Measurements from ENCODE around the gene ATCAY.
A peak's percentile ranks its signal among the peaks of the same experiment; 100 is the strongest.

Gene ATCAY

GRCh38 chr19:3839941-3840340 is 40.5 kb upstream of the ATCAY start:
- H3K4me1 ChIP-seq (ENCODE audit: control insufficient read depth, insufficient read depth, low read length), result no peaks in the 10 kb centered on the region
- no peak overlapping the region for H3K4me3 ChIP-seq (ENCODE audit: low read length)
- peaks cover 47% of the 10 kb centered on the region for H3K27me3 ChIP-seq (replicated peaks; ENCODE audit: control insufficient read depth, insufficient read depth, low read length)
- H3K9ac ChIP-seq (ENCODE audit: low read length), result no peak overlapping the region
- no peak for DNase-seq (ENCODE audit: low read depth)
- H3K9me3 ChIP-seq (ENCODE audit: control insufficient read depth, low read length), result no peaks in the 10 kb centered on the region
- H3K36me3 ChIP-seq (ENCODE audit: control insufficient read depth, insufficient read depth, low read length, severe bottlenecking), result no peaks in the 10 kb centered on the region

- H3K9me3 ChIP-seq (ENCODE audit: control insufficient read depth, low read length), result no peaks in the 10 kb centered on the region
- no peaks in the 10 kb centered on the region for H3K36me3 ChIP-seq (ENCODE audit: control insufficient read depth, insufficient read depth, low read length, severe bottlenecking)
- H3K4me3 ChIP-seq (ENCODE audit: low read length), result no peak overlapping the region
- H3K27me3 ChIP-seq (replicated peaks; ENCODE audit: control insufficient read depth, insufficient read depth, low read length), result peaks cover 46% of the 10 kb centered on the region
- DNase-seq (ENCODE audit: low read depth), result no peak
- no peak overlapping the region for H3K9ac ChIP-seq (ENCODE audit: low read length)
- no peaks in the 10 kb centered on the region for H3K4me1 ChIP-seq (ENCODE audit: control insufficient read depth, insufficient read depth, low read length)
These were observed 39.7 kb upstream of the ATCAY start for GRCh38 chr19:3840804-3841203.

- no peak for DNase-seq (ENCODE audit: low read depth)
- H3K9ac ChIP-seq (ENCODE audit: low read length), result no peak overlapping the region
- peaks cover 58% of the 10 kb centered on the region for H3K27me3 ChIP-seq (replicated peaks; ENCODE audit: control insufficient read depth, insufficient read depth, low read length)
- H3K9me3 ChIP-seq (ENCODE audit: control insufficient read depth, low read length), result peaks cover 9% of the 10 kb centered on the region
- no peaks in the 10 kb centered on the region for H3K4me1 ChIP-seq (ENCODE audit: control insufficient read depth, insufficient read depth, low read length)
- no peaks in the 10 kb centered on the region for H3K36me3 ChIP-seq (ENCODE audit: control insufficient read depth, insufficient read depth, low read length, severe bottlenecking)
- H3K4me3 ChIP-seq (ENCODE audit: low read length), result no peak overlapping the region
These were observed 37.5 kb upstream of the ATCAY start for GRCh38 chr19:3842948-3843347.

- peaks cover 9% of the 10 kb centered on the region for H3K9me3 ChIP-seq (ENCODE audit: control insufficient read depth, low read length)
- no peaks in the 10 kb centered on the region for H3K36me3 ChIP-seq (ENCODE audit: control insufficient read depth, insufficient read depth, low read length, severe bottlenecking)
- no peaks in the 10 kb centered on the region for H3K4me1 ChIP-seq (ENCODE audit: control insufficient read depth, insufficient read depth, low read length)
- peaks cover 50% of the 10 kb centered on the region for H3K27me3 ChIP-seq (replicated peaks; ENCODE audit: control insufficient read depth, insufficient read depth, low read length)
- H3K9ac ChIP-seq (ENCODE audit: low read length), result no peak overlapping the region
- H3K4me3 ChIP-seq (ENCODE audit: low read length), result no peak overlapping the region
- DNase-seq (ENCODE audit: low read depth), result peak; percentile 80
These were observed 35.9 kb upstream of the ATCAY start for GRCh38 chr19:3844596-3844995.

- H3K4me1 ChIP-seq (ENCODE audit: control insufficient read depth, insufficient read depth, low read length), result no peaks in the 10 kb centered on the region
- H3K36me3 ChIP-seq (ENCODE audit: control insufficient read depth, insufficient read depth, low read length, severe bottlenecking), result no peaks in the 10 kb centered on the region
- peaks cover 28% of the 10 kb centered on the region for H3K9me3 ChIP-seq (ENCODE audit: control insufficient read depth, low read length)
- no peak for DNase-seq (ENCODE audit: low read depth)
- no peak overlapping the region for H3K9ac ChIP-seq (ENCODE audit: low read length)
- peaks cover 31% of the 10 kb centered on the region for H3K27me3 ChIP-seq (replicated peaks; ENCODE audit: control insufficient read depth, insufficient read depth, low read length)
- H3K4me3 ChIP-seq (ENCODE audit: low read length), result no peak overlapping the region
These were observed 31.4 kb upstream of the ATCAY start for GRCh38 chr19:3849092-3849491.

- no peak overlapping the region for H3K4me3 ChIP-seq (ENCODE audit: low read length)
- peaks cover 28% of the 10 kb centered on the region for H3K9me3 ChIP-seq (ENCODE audit: control insufficient read depth, low read length)
- no peaks in the 10 kb centered on the region for H3K36me3 ChIP-seq (ENCODE audit: control insufficient read depth, insufficient read depth, low read length, severe bottlenecking)
- peaks cover 31% of the 10 kb centered on the region for H3K27me3 ChIP-seq (replicated peaks; ENCODE audit: control insufficient read depth, insufficient read depth, low read length)
- no peaks in the 10 kb centered on the region for H3K4me1 ChIP-seq (ENCODE audit: control insufficient read depth, insufficient read depth, low read length)
- no peak for DNase-seq (ENCODE audit: low read depth)
- H3K9ac ChIP-seq (ENCODE audit: low read length), result no peak overlapping the region
These were observed 30.7 kb upstream of the ATCAY start for GRCh38 chr19:3849787-3850186.

- H3K4me1 ChIP-seq (ENCODE audit: control insufficient read depth, insufficient read depth, low read length), result no peaks in the 10 kb centered on the region
- peaks cover 31% of the 10 kb centered on the region for H3K27me3 ChIP-seq (replicated peaks; ENCODE audit: control insufficient read depth, insufficient read depth, low read length)
- no peak for DNase-seq (ENCODE audit: low read depth)
- peaks cover 28% of the 10 kb centered on the region for H3K9me3 ChIP-seq (ENCODE audit: control insufficient read depth, low read length)
- no peak overlapping the region for H3K4me3 ChIP-seq (ENCODE audit: low read length)
- no peak overlapping the region for H3K9ac ChIP-seq (ENCODE audit: low read length)
- no peaks in the 10 kb centered on the region for H3K36me3 ChIP-seq (ENCODE audit: control insufficient read depth, insufficient read depth, low read length, severe bottlenecking)
These were observed 30.0 kb upstream of the ATCAY start for GRCh38 chr19:3850320-3850972.

GRCh38 chr19:3851254-3852176 is 29.0 kb upstream of the ATCAY start:
- Histone ChIP-seq H3K9ac (ENCODE audit: low read length) (no peak overlapping the region), H3K36me3 (ENCODE audit: control insufficient read depth, insufficient read depth, low read length, severe bottlenecking) (no peaks in the 10 kb centered on the region), H3K4me3 (ENCODE audit: low read length) (no peak overlapping the region), H3K27me3 (replicated peaks; ENCODE audit: control insufficient read depth, insufficient read depth, low read length) (peaks cover 26% of the 10 kb centered on the region), H3K9me3 (ENCODE audit: control insufficient read depth, low read length) (peaks cover 25% of the 10 kb centered on the region), H3K4me1 (ENCODE audit: control insufficient read depth, insufficient read depth, low read length) (no peaks in the 10 kb centered on the region)
- no peak for DNase-seq (ENCODE audit: low read depth)

GRCh38 chr19:3852177-3852511 is 28.3 kb upstream of the ATCAY start:
- Histone ChIP-seq H3K9me3 (ENCODE audit: control insufficient read depth, low read length) (peaks cover 19% of the 10 kb centered on the region), H3K4me1 (ENCODE audit: control insufficient read depth, insufficient read depth, low read length) (no peaks in the 10 kb centered on the region), H3K4me3 (ENCODE audit: low read length) (no peak overlapping the region), H3K9ac (ENCODE audit: low read length) (no peak overlapping the region), H3K27me3 (replicated peaks; ENCODE audit: control insufficient read depth, insufficient read depth, low read length) (peaks cover 20% of the 10 kb centered on the region), H3K36me3 (ENCODE audit: control insufficient read depth, insufficient read depth, low read length, severe bottlenecking) (no peaks in the 10 kb centered on the region)
- DNase-seq (ENCODE audit: low read depth), result no peak

GRCh38 chr19:3852614-3853254 is 27.8 kb upstream of the ATCAY start:
- H3K9me3 ChIP-seq (ENCODE audit: control insufficient read depth, low read length), result peaks cover 19% of the 10 kb centered on the region
- peak; percentile 53 for DNase-seq (ENCODE audit: low read depth)
- peaks cover 18% of the 10 kb centered on the region for H3K27me3 ChIP-seq (replicated peaks; ENCODE audit: control insufficient read depth, insufficient read depth, low read length)

GRCh38 chr19:3855320-3855719 is 25.2 kb upstream of the ATCAY start:
- Histone ChIP-seq H3K36me3 (ENCODE audit: control insufficient read depth, insufficient read depth, low read length, severe bottlenecking) (no peaks in the 10 kb centered on the region), H3K9ac (ENCODE audit: low read length) (no peak overlapping the region), H3K27me3 (replicated peaks; ENCODE audit: control insufficient read depth, insufficient read depth, low read length) (peaks cover 31% of the 10 kb centered on the region), H3K9me3 (ENCODE audit: control insufficient read depth, low read length) (peaks cover 19% of the 10 kb centered on the region), H3K4me3 (ENCODE audit: low read length) (no peak overlapping the region), H3K4me1 (ENCODE audit: control insufficient read depth, insufficient read depth, low read length) (no peaks in the 10 kb centered on the region)
- no peak for DNase-seq (ENCODE audit: low read depth)

More at GRCh38 chr19:3852614-3853254, 27.8 kb upstream of the ATCAY start:
- Histone ChIP-seq H3K36me3 (ENCODE audit: control insufficient read depth, insufficient read depth, low read length, severe bottlenecking) (no peaks in the 10 kb centered on the region), H3K9ac (ENCODE audit: low read length) (no peak overlapping the region), H3K4me3 (ENCODE audit: low read length) (no peak overlapping the region), H3K4me1 (ENCODE audit: control insufficient read depth, insufficient read depth, low read length) (no peaks in the 10 kb centered on the region)

All from adipocyte (in vitro differentiated cells).